Brain microvascular endothelial cell (primary cell): ENCODE results near the gene PCGF2.

Source experiments
- DNase-seq: peaks from one replicate; pipeline ENCODE4 v3.0.0-alpha.2; 2020
- H3K27ac ChIP-seq: fragments of 250-450 bp; sonication (Bioruptor Pico); 2 replicates; pipeline ENCODE4 v1.5.1; 2020; ENCODE audit warnings: mild to moderate bottlenecking, moderate library complexity
- H3K27me3 ChIP-seq: fragments of 250-450 bp; sonication (Bioruptor Pico); replicated peaks from 2 replicates; pipeline ENCODE4 v1.5.1; 2020; ENCODE audit warnings: mild to moderate bottlenecking
- H3K36me3 ChIP-seq: fragments of 250-450 bp; sonication (Bioruptor Pico); replicated peaks from 2 replicates; pipeline ENCODE4 v1.5.1; 2020; ENCODE audit warnings: mild to moderate bottlenecking
- H3K4me3 ChIP-seq: 2 replicates; pipeline ENCODE4 v1.5.1; 2011; ENCODE audit warnings: low read depth, mild to moderate bottlenecking, control low read depth, low read length, moderate library complexity
- CTCF ChIP-seq: IDR thresholded peaks from 2 replicates; pipeline ENCODE4 v1.5.1; 2011; ENCODE audit warnings: low read depth, mild to moderate bottlenecking, moderate library complexity, low read length, control low read depth, inconsistent platforms; ENCODE audit errors: missing control alignments
- in situ Hi-C: cut with HindIII; loops from 2 replicates; pipeline ENCODE4 v1.10.0; 2017; ENCODE audit warnings: low sequenced_read_pairs, low pct_ligation_motif_present

Gene PCGF2

GRCh38 chr17:38779965-38780752, 32.0 kb upstream of the PCGF2 start:
- Histone ChIP-seq H3K4me3 (no peak overlapping the region), H3K27ac (no peak overlapping the region), H3K27me3 (no peaks in the 10 kb centered on the region), H3K36me3 (peaks cover 81% of the 10 kb centered on the region)
- DNase-seq = no peak
- in situ Hi-C loops = no loop called here
- TF ChIP-seq CTCF = no peak

GRCh38 chr17:38777641-38778250, 29.6 kb upstream of the PCGF2 start:
- H3K27ac ChIP-seq = no peak overlapping the region

GRCh38 chr17:38773258-38773657, 25.1 kb upstream of the PCGF2 start:
- no peak for DNase-seq
- no peak for TF ChIP-seq CTCF
- H3K27me3 ChIP-seq = no peaks in the 10 kb centered on the region
- peaks cover 73% of the 10 kb centered on the region for H3K36me3 ChIP-seq
- in situ Hi-C loops = no loop called here
- H3K4me3 ChIP-seq = no peak overlapping the region
- H3K27ac ChIP-seq = no peak overlapping the region

More at GRCh38 chr17:38777641-38778250, 29.6 kb upstream of the PCGF2 start:
- in situ Hi-C loops = no loop called here
- Histone ChIP-seq H3K36me3 (peaks cover 80% of the 10 kb centered on the region), H3K27me3 (no peaks in the 10 kb centered on the region), H3K4me3 (no peak overlapping the region)
- DNase-seq = no peak
- no peak for TF ChIP-seq CTCF

DNA sequence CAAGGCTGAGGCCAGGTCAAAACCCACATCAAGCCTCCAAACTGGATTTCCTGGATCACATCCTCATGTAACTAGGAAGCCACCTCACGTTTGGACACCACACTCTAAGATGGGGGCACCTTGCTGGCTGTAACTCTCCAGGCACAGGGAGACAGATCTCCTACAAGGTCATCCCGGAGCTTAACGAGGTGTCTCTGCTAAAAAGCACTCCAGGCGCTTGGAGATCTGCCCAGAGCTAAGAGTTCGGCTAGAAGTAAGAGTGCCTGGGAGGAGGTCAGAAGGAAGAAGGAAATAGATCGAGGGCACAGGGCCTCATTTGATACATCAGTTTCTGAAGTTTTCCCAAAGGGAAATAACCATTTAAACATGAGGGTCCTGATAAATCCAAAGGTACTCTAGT, 20.3 kb upstream of the PCGF2 start:
- Histone ChIP-seq H3K36me3 (peaks cover 79% of the 10 kb centered on the region), H3K27ac (no peak overlapping the region), H3K4me3 (no peak overlapping the region), H3K27me3 (no peaks in the 10 kb centered on the region)
- DNase-seq = no peak
- no peak for TF ChIP-seq CTCF
- in situ Hi-C loops = no loop called here

GRCh38 chr17:38766341-38766740, 18.2 kb upstream of the PCGF2 start:
- Histone ChIP-seq H3K36me3 (peaks cover 72% of the 10 kb centered on the region), H3K4me3 (no peak overlapping the region), H3K27me3 (no peaks in the 10 kb centered on the region), H3K27ac (no peak overlapping the region)
- in situ Hi-C loops = no loop called here
- TF ChIP-seq CTCF = no peak
- no peak for DNase-seq
